CD4-positive, alpha-beta T cell treated with Interleukin-1 beta for 1 hour (primary cell): ENCODE measurements around the gene MORC2.

Experiments used
- DNase-seq, 2 donors: peaks; one replicate each; pipeline ENCODE4 v3.0.0-alpha.2; 2020 to 2022

Gene MORC2

DNA sequence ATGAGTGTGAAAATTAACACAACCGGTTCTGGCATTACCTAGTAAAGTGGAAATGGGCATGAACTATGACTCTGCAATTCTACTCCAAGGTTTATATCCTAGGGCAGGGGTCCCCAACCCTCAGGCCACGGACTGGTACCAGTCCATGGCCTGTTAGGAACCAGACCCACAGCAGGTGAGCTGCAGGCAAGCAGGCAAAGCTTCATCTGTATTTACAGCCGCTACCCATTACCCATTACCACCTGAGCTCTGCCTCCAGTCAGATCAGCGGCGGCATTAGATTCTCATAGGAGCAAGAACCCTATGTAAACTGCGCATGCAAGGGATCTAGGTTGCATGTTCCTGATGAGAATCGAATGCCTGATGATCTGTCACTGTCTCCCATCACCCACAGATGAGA lies 49.8 kb downstream of the MORC2 start:
- DNase-seq, result no peak

- DNase-seq, result no peak
Measured at GRCh38 chr22:30910358-30910757, 58.2 kb downstream of the MORC2 start.

GRCh38 chr22:30909306-30909705 lies 59.3 kb downstream of the MORC2 start:
- DNase-seq, result no peak

DNA sequence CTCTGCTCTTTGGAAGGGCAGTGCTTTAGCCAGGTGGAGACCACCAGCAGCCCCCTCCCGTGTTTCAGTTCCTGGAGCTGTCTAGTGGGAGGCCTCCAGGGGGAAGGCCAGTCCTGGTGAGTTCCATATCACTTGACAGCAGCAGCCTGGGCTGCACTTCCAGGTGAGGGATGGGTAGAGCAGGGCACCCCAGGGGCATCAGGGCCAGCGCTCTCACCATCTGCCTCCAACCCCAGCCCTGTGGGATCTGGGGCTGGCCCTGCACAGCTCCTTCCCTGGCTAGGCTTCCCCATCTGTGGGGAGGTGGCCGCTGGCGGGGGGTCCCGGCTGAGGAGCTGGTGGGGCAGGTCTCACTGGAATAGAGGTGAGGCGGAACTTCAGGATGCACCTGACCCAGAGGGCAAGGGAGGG lies 60.5 kb downstream of the MORC2 start:
- DNase-seq, result no peak

- DNase-seq, result no peak
Measured at GRCh38 chr22:30906946-30907345, 61.6 kb downstream of the MORC2 start.

GRCh38 chr22:30906411-30906810 lies 62.2 kb downstream of the MORC2 start:
- no peak for DNase-seq

DNA sequence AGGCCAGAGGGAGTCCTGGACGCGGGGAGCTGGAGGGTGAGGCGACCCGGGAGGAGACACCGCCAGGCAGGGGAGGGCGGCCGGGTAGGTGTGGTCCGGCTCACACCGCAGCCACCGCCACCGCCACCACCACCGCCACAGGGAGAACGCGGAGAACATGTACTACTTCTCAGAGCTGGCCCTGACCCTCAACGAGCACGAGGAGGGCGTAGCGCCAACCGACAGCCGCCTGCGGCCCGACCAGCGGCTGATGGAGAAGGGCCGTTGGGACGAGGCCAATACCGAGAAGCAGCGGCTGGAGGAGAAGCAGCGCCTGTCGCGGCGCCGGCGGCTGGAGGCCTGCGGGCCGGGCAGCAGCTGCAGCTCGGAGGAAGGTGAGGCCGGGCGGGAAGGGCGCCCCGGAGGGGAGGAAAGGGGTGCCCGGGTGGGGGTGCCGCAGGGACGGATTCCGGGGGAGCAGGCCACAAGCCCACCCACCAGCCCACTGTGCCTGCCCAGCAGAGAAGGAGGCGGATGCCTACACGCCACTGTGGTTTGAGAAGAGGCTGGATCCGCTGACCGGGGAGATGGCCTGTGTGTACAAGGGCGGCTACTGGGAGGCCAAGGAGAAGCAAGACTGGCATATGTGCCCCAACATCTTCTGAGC lies 62.8 kb downstream of the MORC2 start:
- no peak for DNase-seq

DNA sequence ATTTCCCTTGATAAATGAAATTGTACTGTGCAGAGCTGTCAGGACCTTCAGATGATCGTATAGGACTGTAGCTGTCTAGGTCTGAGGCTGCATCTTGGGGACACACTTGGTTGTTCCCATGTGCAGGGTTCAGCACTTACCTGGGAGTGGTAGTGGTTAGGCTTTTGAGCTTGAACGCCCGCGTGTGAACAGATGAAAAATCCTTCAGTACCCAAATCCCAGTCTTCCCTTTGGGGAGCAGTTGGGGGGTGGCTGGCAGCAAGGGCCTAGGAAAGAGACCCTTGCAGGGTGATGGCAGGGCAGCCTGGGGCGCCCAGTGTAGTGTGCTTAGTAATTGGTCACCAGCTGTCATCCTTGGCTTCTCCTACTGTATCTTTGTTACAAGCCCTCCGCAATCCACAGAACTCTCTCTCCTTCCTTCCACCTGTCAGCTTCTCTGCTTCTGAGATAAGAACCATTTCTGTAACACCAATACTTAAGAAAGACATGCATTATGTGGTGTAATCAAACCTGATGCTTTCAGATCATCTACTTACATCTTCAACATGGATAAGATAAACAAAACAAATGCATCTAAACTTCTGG lies 64.6 kb downstream of the MORC2 start:
- no peak for DNase-seq

- DNase-seq, result no peak
Measured at GRCh38 chr22:30902496-30903357, 65.8 kb downstream of the MORC2 start.

GRCh38 chr22:30894371-30894740 lies 74.2 kb downstream of the MORC2 start:
- no peak for DNase-seq

DNA sequence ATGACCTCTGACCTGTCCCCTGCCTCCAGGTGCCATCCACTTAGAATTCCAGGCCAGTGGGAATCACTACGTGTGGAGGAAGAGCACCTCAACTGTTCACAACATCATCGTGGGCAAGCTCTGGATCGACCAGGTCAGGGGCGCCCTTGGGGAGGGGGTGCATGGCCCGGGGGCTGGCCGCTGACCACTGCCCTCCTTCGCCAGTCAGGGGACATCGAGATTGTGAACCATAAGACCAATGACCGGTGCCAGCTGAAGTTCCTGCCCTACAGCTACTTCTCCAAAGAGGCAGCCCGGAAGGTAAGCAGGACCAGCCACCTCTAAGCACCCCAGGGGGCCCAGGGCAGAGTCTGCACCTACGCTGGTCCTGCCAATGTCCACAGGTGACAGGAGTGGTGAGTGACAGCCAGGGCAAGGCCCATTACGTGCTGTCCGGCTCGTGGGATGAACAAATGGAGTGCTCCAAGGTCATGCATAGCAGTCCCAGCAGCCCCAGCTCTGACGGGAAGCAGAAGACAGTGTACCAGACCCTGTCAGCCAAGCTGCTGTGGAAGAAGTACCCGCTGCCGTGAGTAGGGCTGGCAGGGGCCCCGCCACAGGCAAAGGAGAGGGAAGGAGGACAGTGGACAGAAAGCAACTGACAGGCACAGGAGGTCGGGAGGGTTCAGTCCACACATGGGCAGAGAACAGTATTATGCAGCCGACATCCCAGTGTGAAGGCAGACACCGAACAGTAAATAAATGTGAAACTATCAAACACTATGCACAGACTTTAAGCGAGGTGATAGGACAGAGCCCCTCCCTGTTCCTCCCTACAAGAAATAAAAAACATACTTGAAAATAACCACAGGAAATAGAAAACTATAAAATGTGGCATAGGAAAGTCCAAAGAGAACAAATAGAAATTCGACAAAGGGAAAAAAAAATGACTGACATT lies 74.9 kb downstream of the MORC2 start:
- no peak for DNase-seq

- no peak for DNase-seq
Measured at GRCh38 chr22:30892731-30893221, 75.8 kb downstream of the MORC2 start.

- DNase-seq, result no peak
Measured at GRCh38 chr22:30892286-30892685, 76.3 kb downstream of the MORC2 start.

DNA sequence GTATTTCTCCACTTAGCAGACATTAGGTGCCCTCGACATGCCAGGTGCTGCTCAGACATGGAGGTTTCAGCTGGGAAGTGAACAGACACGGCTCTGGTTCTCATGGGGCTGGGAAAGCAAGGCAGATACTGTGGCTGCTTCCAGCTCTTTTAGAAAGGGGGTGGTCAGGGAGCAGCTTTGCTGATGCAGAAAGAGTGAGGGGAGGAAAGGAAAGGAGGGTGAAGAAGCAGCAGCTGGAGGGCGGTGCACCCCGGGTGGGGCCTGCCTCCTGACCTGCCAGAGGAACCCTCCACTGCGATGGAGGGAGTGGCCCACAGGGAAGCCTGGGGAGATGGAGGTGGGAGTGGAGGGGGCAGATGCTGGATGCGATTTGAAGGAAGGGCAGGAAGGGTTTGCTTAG lies 76.8 kb downstream of the MORC2 start:
- no peak for DNase-seq

DNA sequence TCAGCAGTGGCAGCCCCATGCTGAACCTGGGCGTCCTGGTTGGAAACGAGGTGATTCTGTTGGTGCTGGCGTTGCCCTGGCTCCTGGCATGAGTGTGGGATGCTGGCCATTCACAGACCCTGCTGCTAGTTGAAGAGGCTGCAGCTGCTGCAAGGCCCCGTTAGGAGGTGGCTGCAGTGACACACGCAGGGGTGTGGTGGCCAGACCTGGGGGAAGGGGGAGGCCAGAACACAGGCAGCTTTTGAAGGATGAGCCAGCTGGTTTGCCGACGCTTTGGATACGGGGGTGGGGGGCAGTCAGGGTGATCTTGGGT lies 77.2 kb downstream of the MORC2 start:
- no peak for DNase-seq

GRCh38 chr22:30890686-30891442 lies 77.7 kb downstream of the MORC2 start:
- peak in 1 of 2 donors; percentile 25 for DNase-seq

- DNase-seq, result no peak
Measured at GRCh38 chr22:30889996-30890480, 78.5 kb downstream of the MORC2 start.

DNA sequence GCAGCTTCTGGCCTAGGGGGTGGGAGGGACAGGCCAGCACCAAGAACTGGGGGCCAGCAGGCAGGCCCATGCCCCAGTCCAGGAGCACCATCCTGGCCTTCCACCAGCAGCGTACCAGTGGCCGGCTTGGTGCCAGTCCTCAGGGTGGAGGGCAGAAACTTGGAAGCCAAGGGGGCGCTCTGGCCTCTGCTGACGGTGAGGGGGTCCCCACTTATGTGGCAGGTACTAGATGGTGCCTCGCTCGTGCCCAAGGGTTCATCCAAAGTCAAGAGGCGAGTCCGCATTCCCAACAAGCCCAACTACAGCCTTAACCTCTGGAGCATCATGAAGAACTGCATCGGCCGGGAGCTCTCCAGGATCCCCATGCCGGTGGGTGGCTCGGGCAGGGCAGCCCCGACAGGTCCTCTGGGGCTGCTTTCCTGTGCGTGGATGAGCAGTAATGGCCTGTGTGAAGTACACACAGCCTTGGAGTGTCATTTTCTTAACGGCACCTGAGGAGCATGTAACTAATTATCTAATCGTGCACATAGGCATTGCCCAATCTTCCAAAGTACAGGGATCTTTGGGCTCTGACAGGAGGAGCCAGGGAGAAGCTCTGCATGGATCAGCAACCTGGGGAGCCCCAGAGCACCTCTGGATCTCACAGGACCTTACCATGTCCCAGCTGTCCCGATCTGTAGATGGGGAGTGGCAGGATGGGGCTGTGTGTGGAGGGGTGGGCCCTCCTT lies 79.1 kb downstream of the MORC2 start:
- DNase-seq, result no peak

DNA sequence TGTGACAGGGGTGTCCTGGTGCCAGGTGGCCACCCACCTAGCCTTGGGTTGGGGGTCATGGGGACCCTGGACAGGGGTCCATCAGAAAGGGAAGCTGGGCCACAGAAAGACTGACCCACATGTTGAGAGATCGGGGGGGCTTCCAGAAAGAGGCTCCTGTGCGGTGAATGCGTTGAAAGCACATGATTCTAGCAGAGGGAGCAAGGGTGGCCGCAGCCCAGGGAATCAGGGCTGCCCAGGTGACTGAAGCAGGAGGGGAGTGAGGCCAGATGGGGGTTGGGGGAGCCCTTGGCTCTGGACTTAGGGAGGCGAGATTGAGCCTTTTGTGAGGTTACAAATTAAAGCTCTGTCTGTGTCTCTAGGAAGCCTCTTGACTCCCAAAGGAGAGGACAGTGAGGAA lies 80.7 kb downstream of the MORC2 start:
- DNase-seq, result no peak

GRCh38 chr22:30887453-30887852 lies 81.1 kb downstream of the MORC2 start:
- DNase-seq, result no peak

DNA sequence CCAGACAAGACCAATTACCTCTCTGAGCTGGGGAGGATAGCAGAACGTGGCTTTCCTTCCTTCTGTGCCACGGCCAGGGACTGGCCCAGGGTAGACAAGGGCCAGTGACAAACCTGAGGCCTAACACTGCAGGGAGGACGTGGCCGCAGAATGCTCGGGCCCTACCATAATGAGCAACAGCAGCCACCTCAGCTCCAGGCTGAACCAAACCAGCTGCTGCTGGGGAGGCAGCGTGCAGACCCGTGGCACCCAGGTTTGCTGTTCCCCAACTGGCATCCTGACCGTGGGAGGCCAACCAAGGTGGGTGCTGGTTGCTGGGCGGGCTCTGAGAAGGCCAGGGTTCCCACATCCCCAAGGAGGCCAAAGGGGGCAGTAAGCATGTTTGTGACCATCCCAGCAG lies 83.0 kb downstream of the MORC2 start:
- DNase-seq, result no peak
